ENCODE measurements around the gene ARL15.

The ARL15 gene

GRCh38 chr5:53946405-53947100, 363.8 kb downstream of the ARL15 start:
- TF ChIP-seq NFIC (IDR thresholded peaks at IDR 0.05) (no peak), TCF12 (IDR thresholded peaks at IDR 0.05; ENCODE audit: low read depth) (no peak), ZBTB7A (IDR thresholded peaks at IDR 0.05; ENCODE audit: low read depth) (no peak), TEAD4 (IDR thresholded peaks at IDR 0.05) (no peak), EP300 (IDR thresholded peaks at IDR 0.05; ENCODE audit: borderline replicate concordance) (no peak), CREB1 (IDR thresholded peaks at IDR 0.05; ENCODE audit: low read depth) (no peak), FOXM1 (IDR thresholded peaks at IDR 0.05; ENCODE audit: borderline replicate concordance, low read depth) (no peak), MAX (IDR thresholded peaks at IDR 0.05) (no peak), YY1 (IDR thresholded peaks at IDR 0.05; ENCODE audit: low read depth) (no peak), EGR1 (IDR thresholded peaks at IDR 0.05) (no peak)
- TF ChIP-seq, protein P1, sequence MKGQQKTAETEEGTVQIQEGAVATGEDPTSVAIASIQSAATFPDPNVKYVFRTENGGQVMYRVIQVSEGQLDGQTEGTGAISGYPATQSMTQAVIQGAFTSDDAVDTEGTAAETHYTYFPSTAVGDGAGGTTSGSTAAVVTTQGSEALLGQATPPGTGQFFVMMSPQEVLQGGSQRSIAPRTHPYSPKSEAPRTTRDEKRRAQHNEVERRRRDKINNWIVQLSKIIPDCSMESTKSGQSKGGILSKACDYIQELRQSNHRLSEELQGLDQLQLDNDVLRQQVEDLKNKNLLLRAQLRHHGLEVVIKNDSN (IDR thresholded peaks at IDR 0.05): no peak

DNA sequence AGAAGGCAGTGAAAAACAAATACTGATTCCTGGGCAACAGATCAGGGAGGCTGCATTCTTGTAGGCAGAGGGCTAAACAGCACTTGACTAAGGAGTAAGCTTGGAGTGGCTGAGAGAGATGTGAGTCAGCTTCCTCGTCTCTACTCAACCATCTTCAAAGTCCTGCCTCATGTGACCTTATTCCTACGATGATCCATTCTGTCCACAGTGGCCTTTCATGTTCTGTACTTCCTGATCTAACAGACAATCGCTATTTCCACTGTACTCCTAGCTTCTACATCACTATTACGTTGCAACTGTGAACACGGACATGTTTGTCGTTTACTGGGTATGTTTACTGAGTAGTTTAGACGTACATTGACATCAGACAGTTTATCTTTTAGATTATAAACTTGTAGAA, 365.4 kb downstream of the ARL15 start:
- TF ChIP-seq CREB1 (IDR thresholded peaks at IDR 0.05; ENCODE audit: low read depth) (no peak), YY1 (IDR thresholded peaks at IDR 0.05; ENCODE audit: low read depth) (no peak), EGR1 (IDR thresholded peaks at IDR 0.05) (no peak), TEAD4 (IDR thresholded peaks at IDR 0.05) (no peak), ZBTB7A (IDR thresholded peaks at IDR 0.05; ENCODE audit: low read depth) (no peak), FOXM1 (IDR thresholded peaks at IDR 0.05; ENCODE audit: borderline replicate concordance, low read depth) (no peak), NFIC (IDR thresholded peaks at IDR 0.05) (no peak), EP300 (IDR thresholded peaks at IDR 0.05; ENCODE audit: borderline replicate concordance) (no peak), TCF12 (IDR thresholded peaks at IDR 0.05; ENCODE audit: low read depth) (no peak), RAD21 (IDR thresholded peaks at IDR 0.05; ENCODE audit: low read depth) (no peak), MAX (IDR thresholded peaks at IDR 0.05) (no peak), TAF1 (IDR thresholded peaks at IDR 0.05; ENCODE audit: low read depth) (no peak), REST (IDR thresholded peaks at IDR 0.05; ENCODE audit: low read depth) (no peak), CEBPB (IDR thresholded peaks at IDR 0.05) (no peak)
- TF ChIP-seq, protein P1 (IDR thresholded peaks at IDR 0.05): no peak

DNA sequence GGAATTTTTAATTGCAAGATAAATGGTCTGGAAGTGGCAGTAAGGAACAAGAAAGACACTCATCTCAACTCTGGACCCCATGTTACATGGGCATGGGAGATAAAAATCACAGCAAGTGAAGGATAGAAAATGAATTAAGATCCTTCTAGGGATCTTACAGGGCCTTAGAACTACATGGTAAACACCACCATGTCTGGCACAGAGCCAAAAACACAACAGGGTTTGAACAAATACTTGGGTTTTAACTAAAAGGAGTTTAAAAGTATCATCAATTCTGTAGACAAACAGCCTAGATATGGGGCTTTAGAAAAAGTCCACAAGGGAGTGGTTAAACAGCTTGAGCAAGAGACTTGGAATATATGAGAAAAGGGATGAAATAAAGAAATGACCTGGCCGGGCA, 366.4 kb downstream of the ARL15 start:
- TF ChIP-seq CREB1 (IDR thresholded peaks at IDR 0.05; ENCODE audit: low read depth): no peak
- TF ChIP-seq NFIC (IDR thresholded peaks at IDR 0.05): peak; percentile 48; the same call in 1 of the 2 replicates

DNA sequence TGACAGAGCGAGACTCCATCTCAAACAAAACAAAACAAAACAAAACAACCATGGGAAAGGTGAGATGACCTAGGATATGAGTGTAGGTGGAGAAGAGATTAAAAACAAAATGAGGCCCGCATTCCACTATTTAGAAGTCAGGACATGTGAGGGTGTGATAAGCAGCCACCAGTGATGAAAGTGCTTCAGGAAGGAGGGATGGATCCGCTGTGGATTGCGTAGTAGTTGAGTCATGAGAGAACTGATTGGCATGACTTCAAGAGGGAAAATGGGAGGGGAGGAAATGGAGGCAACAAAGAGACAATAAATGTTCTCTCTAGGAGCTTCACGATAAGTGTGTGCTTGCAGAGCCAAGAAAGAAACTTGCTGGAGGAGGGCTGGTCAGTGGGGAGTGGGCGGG, 367.6 kb downstream of the ARL15 start:
- TF ChIP-seq RAD21 (IDR thresholded peaks at IDR 0.05; ENCODE audit: low read depth): no peak
- no peak for TF ChIP-seq TEAD4 (IDR thresholded peaks at IDR 0.05)
- TF ChIP-seq TCF12 (IDR thresholded peaks at IDR 0.05; ENCODE audit: low read depth): no peak
- TF ChIP-seq MAX (IDR thresholded peaks at IDR 0.05): no peak
- no peak for TF ChIP-seq CEBPB (IDR thresholded peaks at IDR 0.05)
- no peak for TF ChIP-seq NFIC (IDR thresholded peaks at IDR 0.05)
- TF ChIP-seq TAF1 (IDR thresholded peaks at IDR 0.05; ENCODE audit: low read depth): no peak
- TF ChIP-seq CREB1 (IDR thresholded peaks at IDR 0.05; ENCODE audit: low read depth): no peak
- TF ChIP-seq EP300 (IDR thresholded peaks at IDR 0.05; ENCODE audit: borderline replicate concordance): no peak

GRCh38 chr5:53940921-53941320, 369.5 kb downstream of the ARL15 start:
- TF ChIP-seq MAX (IDR thresholded peaks at IDR 0.05) (no peak), TCF12 (IDR thresholded peaks at IDR 0.05; ENCODE audit: low read depth) (no peak), CEBPB (IDR thresholded peaks at IDR 0.05) (no peak), TAF1 (IDR thresholded peaks at IDR 0.05; ENCODE audit: low read depth) (no peak), FOXM1 (IDR thresholded peaks at IDR 0.05; ENCODE audit: borderline replicate concordance, low read depth) (no peak), ZBTB7A (IDR thresholded peaks at IDR 0.05; ENCODE audit: low read depth) (no peak), EP300 (IDR thresholded peaks at IDR 0.05; ENCODE audit: borderline replicate concordance) (no peak), EGR1 (IDR thresholded peaks at IDR 0.05) (no peak), CREB1 (IDR thresholded peaks at IDR 0.05; ENCODE audit: low read depth) (no peak), REST (IDR thresholded peaks at IDR 0.05; ENCODE audit: low read depth) (no peak), YY1 (IDR thresholded peaks at IDR 0.05; ENCODE audit: low read depth) (no peak), TEAD4 (IDR thresholded peaks at IDR 0.05) (no peak), NFIC (IDR thresholded peaks at IDR 0.05) (no peak)
- TF ChIP-seq, protein P1 (IDR thresholded peaks at IDR 0.05): no peak

Measured in Ishikawa (cell line).